ENCODE results near the gene SEMA4B. TPM values are rescaled to one million over a fixed set of nuclear protein-coding genes. Genes with fewer than 3 reads are reported as not detected.
"Not testable (repeated sequence)": the region's sequence is repeated elsewhere in the genome, so short reads cannot be mapped to it uniquely, and the experiment has no call there.

The SEMA4B gene
- polyA plus RNA-seq, 3 donors = 4.7 to 39.1 (median 23.3) TPM

DNA sequence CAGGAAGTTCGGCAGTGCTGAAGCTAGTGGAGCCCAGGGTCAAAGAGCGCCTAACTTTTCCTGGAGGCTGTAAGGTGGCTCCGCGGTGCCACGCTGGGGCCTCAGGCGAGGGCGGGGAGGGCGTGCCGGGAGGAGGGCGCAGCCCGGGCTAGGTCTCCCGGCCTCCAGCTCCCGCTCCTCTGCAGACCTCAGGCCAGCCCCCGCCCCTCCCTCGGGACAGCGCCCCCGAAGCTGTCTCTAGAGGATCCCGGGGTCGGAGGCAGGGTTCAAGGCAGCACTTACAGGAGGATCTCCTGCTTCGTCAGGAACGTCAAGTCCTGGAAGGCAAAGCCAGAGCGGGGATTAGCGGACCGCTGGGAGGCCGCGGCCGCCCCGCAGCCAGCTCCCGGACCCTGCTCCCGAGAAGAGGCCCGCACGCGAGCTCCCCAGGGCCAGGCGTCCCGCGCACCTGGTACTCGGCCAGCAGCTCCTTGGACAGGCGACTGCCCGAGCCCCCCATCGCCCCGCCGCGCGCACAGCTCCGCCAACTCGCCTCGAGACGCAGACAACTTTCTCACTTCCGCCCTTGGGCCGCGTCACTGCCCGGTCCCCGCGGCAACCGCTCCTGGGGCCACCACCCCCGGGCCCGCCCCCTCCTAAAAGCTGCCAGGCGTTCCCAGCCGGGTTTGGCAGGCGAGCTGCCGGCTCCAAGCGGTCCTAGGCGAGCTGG lies 32.4 kb downstream of the SEMA4B start, which contains the start of gene CIB1:
Gene CIB1, minus strand, starts transcription at position 555 of the 709 bp plus-strand sequence. Its CDS starts 56 bp downstream, at position 499.
- H3K27ac ChIP-seq (ENCODE audit: low read depth, low read length) = peak within 1 kb of the TSS; percentile 30
- WGBS, 3 donors = 0 to 1% (median 1%) methylated on average over 42 to 63 of the region's 63 CpGs

GRCh38 chr15:90234096-90234988 lies 33.2 kb downstream of the SEMA4B start, which contains the start of gene GDPGP1:
GDPGP1 (plus strand) TSS chr15:90234209; CDS start chr15:90240909, 6,700 bp downstream.
- H3K27ac ChIP-seq (ENCODE audit: low read depth, low read length) = peak within 1 kb of the TSS; percentile 30
- WGBS, 3 donors = 3 to 4% (median 4%) methylated on average over 43 to 49 of the region's 49 CpGs

DNA sequence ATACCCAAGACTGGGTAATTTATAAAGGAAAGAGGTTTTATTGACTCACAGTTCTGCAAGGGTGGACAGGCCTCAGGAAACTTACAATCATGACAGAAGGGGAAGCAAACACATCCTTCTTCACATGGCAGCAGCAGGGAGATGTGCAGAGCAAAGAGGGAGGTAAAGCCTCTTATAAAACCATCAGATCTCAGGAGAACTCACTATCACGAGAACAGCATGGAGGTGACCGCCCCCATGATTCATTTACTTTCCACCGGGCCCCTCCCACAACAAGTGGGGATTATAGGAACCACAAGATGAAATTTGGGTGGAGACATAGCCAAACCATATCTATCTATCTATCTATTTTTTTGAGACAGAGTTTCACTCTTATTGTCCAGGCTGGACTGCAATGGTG lies 38.2 kb downstream of the SEMA4B start:
- no peak overlapping the region for H3K27ac ChIP-seq (ENCODE audit: low read depth, low read length)
- 76 to 92% (median 80%) methylated on average over 3 of the region's 3 CpGs for WGBS, 3 donors

DNA sequence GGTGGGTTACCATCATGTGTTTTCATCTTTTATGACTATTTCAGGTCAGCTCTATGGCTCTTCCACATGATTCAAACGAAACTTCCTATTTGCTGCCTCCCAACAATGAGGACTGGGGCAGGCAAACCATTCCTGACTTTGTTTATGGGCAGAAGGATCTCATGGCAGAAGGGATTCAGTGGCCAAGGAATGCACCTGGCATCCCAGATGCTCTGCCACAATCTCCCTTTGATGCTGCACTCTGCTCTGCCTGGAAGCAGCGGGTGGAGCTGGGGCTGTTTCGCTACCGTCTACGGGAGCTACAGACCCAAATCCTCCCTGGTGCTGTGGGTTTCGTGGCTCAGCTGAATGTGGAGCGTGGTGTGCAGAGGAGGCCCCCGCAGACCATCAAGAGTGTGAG lies 39.7 kb downstream of the SEMA4B start:
- H3K27ac ChIP-seq (ENCODE audit: low read depth, low read length) = no peak overlapping the region
- WGBS, 3 donors = 89 to 93% (median 92%) methylated on average over 8 of the region's 8 CpGs

DNA sequence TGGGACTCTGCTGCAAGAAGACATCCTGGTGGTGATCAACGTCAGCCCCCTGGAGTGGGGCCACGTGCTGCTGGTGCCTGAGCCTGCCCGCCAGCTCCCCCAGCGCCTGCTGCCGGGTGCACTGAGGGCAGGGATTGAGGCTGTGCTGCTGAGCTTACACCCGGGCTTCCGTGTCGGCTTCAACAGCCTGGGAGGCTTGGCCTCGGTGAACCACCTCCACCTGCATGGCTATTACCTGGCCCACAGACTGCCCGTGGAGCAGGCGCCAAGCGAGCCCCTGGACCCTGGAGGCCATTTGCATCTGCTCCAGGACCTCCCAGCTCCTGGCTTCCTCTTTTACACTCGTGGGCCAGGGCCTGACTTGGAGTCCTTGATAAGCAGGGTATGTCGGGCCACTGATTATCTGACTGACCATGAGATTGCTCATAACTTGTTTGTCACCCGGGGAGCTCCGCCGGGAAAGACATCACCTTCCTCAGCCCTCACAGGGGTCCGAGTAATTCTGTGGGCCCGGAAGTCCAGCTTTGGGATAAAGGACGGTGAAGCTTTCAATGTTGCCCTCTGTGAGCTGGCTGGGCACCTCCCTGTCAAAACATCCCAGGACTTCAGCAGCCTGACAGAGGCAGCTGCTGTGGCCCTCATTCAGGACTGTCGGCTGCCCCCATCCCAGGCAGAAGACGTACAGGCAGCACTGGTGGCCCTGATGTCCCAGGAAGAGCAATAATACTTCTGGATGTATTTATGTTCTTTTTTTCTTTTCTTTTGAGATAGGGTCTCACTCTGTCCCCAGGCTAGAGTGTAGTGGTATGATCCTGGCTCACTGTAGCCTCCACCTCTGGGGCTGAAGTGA lies 40.4 kb downstream of the SEMA4B start:
- 85 to 87% (median 86%) methylated on average over 22 of the region's 22 CpGs for WGBS, 3 donors

GRCh38 chr15:90243943-90244639 lies 43.0 kb downstream of the SEMA4B start:
- H3K27ac ChIP-seq (ENCODE audit: low read depth, low read length) = no peak overlapping the region
- WGBS, 3 donors = 78 to 91% (median 89%) methylated on average over 10 of the region's 10 CpGs

More for the DNA sequence above, 40.4 kb downstream of the SEMA4B start:
- H3K27ac ChIP-seq (ENCODE audit: low read depth, low read length) = no peak overlapping the region

DNA sequence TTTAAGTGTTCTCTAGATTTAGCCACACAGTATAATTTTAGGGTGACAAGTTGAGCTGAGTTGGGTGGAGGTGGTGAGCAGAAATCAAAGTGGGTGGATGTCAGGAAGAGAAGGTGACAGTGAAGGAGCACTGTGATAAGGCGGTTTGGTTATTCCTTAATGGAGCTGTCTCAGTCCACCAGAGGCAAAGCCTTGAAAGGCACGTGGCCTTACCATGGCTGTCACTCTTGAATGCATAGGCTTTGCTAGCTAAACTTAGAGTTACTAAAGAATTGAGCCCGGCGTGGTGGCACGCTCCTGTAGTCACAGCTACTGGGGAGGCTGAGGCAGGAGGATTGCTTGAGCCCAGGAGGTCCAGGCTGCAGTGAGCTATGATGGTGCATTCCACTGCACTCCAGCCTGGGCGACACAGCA lies 47.7 kb downstream of the SEMA4B start:
- H3K27ac ChIP-seq (ENCODE audit: low read depth, low read length) = no peak overlapping the region
- WGBS, 3 donors = 71 to 75% (median 74%) methylated on average over 6 of the region's 6 CpGs

- 0 to 2% (median 1%) methylated on average over 34 to 44 of the region's 44 CpGs for WGBS, 3 donors
- H3K27ac ChIP-seq (ENCODE audit: low read depth, low read length) = peak within 1 kb of the TSS; percentile 19
These were observed 48.2 kb downstream of the SEMA4B start, which contains the start of gene TTLL13 for GRCh38 chr15:90249203-90249863. TTLL13 (plus strand) TSS chr15:90249556; CDS start chr15:90250631, 1,075 bp downstream.

GRCh38 chr15:90257776-90258175 lies 56.6 kb downstream of the SEMA4B start:
- 80 to 90% (median 81%) methylated on average over 7 of the region's 7 CpGs for WGBS, 3 donors
- no peak overlapping the region for H3K27ac ChIP-seq (ENCODE audit: low read depth, low read length)

GRCh38 chr15:90259524-90259923 lies 58.4 kb downstream of the SEMA4B start:
- 83 to 92% (median 90%) methylated on average over 5 of the region's 5 CpGs for WGBS, 3 donors
- H3K27ac ChIP-seq (ENCODE audit: low read depth, low read length) = no peak overlapping the region

DNA sequence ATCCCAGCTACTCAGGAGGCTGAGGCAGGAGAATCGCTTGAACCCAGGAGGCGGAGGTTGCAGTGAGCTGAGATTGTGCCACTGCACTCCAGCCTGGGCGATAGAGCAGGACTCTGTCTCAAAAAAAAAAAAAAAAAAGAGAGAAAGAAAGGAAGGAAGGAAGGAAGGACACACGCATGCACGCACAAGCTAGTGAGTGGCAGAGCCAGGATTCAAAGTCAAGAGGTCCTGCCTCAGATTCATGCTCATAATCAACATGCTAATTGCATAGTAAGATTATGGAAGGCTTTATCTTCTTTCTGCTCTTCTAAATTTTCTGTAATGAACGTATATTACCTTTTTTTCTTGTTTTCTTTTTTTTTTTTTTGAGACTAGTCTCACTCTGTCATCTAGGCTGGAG lies 59.6 kb downstream of the SEMA4B start:
- not testable (repeated sequence) for H3K27ac ChIP-seq (ENCODE audit: low read depth, low read length)
- WGBS, 3 donors = 63 to 77% (median 75%) methylated on average over 3 to 6 of the region's 6 CpGs

GRCh38 chr15:90261811-90262210 lies 60.7 kb downstream of the SEMA4B start:
- H3K27ac ChIP-seq (ENCODE audit: low read depth, low read length) = no peak overlapping the region
- WGBS, 3 donors = 77 to 89% (median 85%) methylated on average over 5 of the region's 5 CpGs

- H3K27ac ChIP-seq (ENCODE audit: low read depth, low read length) = no peak overlapping the region
- WGBS, 3 donors = 72 to 86% (median 76%) methylated on average over 5 of the region's 5 CpGs
These were observed 61.3 kb downstream of the SEMA4B start for GRCh38 chr15:90262426-90262825.

DNA sequence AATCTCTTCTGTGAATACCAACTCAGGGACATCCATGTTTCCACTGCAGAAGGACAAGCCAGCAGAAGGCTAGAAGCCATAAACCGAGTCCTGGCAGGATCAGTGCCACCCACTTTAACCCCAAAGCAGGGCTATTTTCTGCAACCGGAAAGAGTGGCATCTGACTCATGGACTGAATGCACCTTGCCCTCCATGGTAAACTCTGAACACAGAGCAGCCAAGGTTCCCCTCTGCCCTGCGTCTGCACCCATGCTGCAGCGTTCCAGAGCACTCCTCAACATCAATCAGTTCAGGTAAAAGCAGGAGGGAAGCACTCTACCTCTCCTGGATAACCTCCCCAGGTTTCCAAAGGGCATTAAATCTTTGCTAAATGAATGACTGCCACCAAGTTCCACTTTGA lies 63.5 kb downstream of the SEMA4B start:
- 22 to 50% (median 26%) methylated on average over 4 of the region's 4 CpGs for WGBS, 3 donors
- H3K27ac ChIP-seq (ENCODE audit: low read depth, low read length) = no peak overlapping the region

GRCh38 chr15:90265271-90266060 lies 64.3 kb downstream of the SEMA4B start, which contains the start of gene NGRN:
NGRN (plus strand) TSS chr15:90265672; CDS start chr15:90265713, 41 bp downstream.
- H3K27ac ChIP-seq (ENCODE audit: low read depth, low read length) = peak within 1 kb of the TSS; percentile 82
- WGBS, 3 donors = 0% methylated on average over 59 of the region's 59 CpGs

DNA sequence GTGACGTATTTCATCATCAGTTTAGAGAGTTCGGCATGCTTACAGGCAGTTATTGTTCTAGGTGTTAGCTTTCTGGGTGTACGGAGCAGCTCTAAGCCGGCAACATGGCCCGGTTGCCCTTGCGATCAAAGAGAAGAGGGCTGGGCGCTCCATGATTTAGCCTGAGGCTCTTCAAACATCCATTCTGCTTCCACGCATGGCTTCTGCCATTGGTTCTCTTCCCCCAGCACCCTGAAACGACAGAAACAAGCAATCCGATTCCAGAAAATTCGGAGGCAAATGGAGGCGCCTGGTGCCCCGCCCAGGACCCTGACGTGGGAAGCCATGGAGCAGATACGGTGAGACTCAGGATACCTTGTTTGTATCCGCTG lies 64.9 kb downstream of the SEMA4B start:
- H3K27ac ChIP-seq (ENCODE audit: low read depth, low read length) = peak overlapping the region; percentile 79
- WGBS, 3 donors = 0 to 1% (median 0%) methylated on average over 16 of the region's 16 CpGs

Measured in adipose tissue (tissue), 3 donors.